ENCODE measurements around the gene MAP3K3. TPM values are rescaled to one million over a fixed set of nuclear protein-coding genes. Genes with fewer than 3 reads are reported as not detected.

The MAP3K3 gene
- total and polyA plus RNA-seq, 2 experiments from 2014 or later, result 6.1 to 24.6 TPM

DNA sequence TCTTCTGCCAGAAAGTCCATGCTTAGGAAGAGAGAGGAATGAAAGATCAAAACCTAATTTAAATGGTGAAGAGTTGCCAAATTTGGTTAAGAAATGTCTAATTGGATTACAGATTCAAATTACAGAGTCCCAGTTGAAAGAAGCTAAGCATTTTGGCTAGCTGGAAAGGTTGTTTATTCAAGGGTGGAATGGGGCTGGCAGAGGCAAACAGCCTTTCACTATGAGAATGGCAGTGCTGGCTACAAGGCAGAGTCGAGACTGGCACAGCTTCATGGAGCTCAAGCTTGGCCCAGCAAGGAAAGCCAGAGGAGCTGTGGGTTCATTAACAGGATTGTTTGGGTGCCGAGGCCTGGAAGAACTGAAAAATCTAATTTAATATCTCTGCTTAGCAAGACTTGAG lies 13.6 kb downstream of the MAP3K3 start (continued):
- no peak for TF ChIP-seq ZNF462 (CRISPR knock-in tag; IDR thresholded peaks at IDR 0.05)

GRCh38 chr17:63639125-63639524 lies 16.9 kb downstream of the MAP3K3 start:
- Histone ChIP-seq H2AFZ (no peak overlapping the region), H3K27me3 (ENCODE audit: insufficient read depth) (no peaks in the 10 kb centered on the region), H3K27ac (ENCODE audit: low read depth) (0 out of 2 replicates have a peak overlapping the region, but pooled peaks have one; percentile 9), H3K9me2 (ENCODE audit: insufficient read depth) (no peaks in the 10 kb centered on the region), H3F3A (replicated peaks; ENCODE audit: low read depth) (no peaks in the 10 kb centered on the region), H3K4me2 (no peak overlapping the region), H4K20me1 (replicated peaks; ENCODE audit: insufficient read depth) (0 out of 2 replicates have a peak, but pooled peaks cover 2% of the 10 kb centered on the region), H3K79me2 (replicated peaks; ENCODE audit: insufficient read depth) (no peaks in the 10 kb centered on the region), H3K36me3 (ENCODE audit: insufficient read depth) (no peaks in the 10 kb centered on the region), H3K4me3 (no peak overlapping the region), H3K4me1 (ENCODE audit: insufficient read depth) (peaks cover 5% of the 10 kb centered on the region)
- H3K9me3 Mint-ChIP-seq, result no peaks in the 10 kb centered on the region
- peaks cover 8% of the 10 kb centered on the region; the same call in 2 of the 3 replicates for H3K36me3 Mint-ChIP-seq (ENCODE audit: low read depth)
- H3K27me3 Mint-ChIP-seq (ENCODE audit: insufficient read depth, low read depth, poor library complexity), result peaks cover 1% of the 10 kb centered on the region
- DNase-seq (ENCODE audit: low spot score) (no peak), ATAC-seq (no peak)
- peaks cover 4% of the 10 kb centered on the region for H3K4me1 Mint-ChIP-seq
- no peak overlapping the region for H3K4me3 Mint-ChIP-seq
- peak overlapping the region; percentile 1; the same call in 1 of the 2 replicates for H3K27ac Mint-ChIP-seq
- TF ChIP-seq REST (IDR thresholded peaks at IDR 0.05; ENCODE audit: unreplicated experiment), result no peak
- TF ChIP-seq NANOG (IDR thresholded peaks at IDR 0.05; ENCODE audit: borderline replicate concordance), result no peak
- no peak for TF ChIP-seq STAT1 (IDR thresholded peaks at IDR 0.05; ENCODE audit: unreplicated experiment)
- TF ChIP-seq CTCF (conservative IDR thresholded peaks at IDR 0.05; ENCODE audit: low read depth in 2 of 2), result no peak
- no peak for TF ChIP-seq POLR2AphosphoS5 (IDR thresholded peaks at IDR 0.05; ENCODE audit: low read depth)
- TF ChIP-seq JUNB (IDR thresholded peaks at IDR 0.05; ENCODE audit: unreplicated experiment), result no peak
- TF ChIP-seq ZNF114 (CRISPR knock-in tag; IDR thresholded peaks at IDR 0.05), result no peak
- no peak for TF ChIP-seq ZNF331 (CRISPR knock-in tag; IDR thresholded peaks at IDR 0.05; ENCODE audit: low read depth)
- no peak for TF ChIP-seq CREB1 (CRISPR knock-in tag; IDR thresholded peaks at IDR 0.05; ENCODE audit: low read depth)
